ENCODE measurements around the gene L2HGDH.

The L2HGDH gene

DNA sequence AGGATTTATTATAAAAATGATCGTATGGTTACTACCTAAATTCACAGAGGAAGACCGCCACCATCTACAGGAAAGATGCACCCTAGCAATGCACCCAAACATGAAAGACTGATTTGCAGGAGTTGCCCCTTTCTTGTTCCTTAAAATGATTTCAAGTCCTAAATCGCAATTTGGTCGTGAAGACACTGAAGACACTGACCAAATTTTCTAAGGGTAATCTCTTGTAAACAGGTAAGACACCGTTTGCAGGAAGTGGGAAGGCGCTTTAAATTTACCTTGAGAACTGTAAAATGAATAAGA is 81.7 kb downstream of the L2HGDH start:
- peak in 2 of 51 donors; percentile 32 to 72 for DNase-seq

DNA sequence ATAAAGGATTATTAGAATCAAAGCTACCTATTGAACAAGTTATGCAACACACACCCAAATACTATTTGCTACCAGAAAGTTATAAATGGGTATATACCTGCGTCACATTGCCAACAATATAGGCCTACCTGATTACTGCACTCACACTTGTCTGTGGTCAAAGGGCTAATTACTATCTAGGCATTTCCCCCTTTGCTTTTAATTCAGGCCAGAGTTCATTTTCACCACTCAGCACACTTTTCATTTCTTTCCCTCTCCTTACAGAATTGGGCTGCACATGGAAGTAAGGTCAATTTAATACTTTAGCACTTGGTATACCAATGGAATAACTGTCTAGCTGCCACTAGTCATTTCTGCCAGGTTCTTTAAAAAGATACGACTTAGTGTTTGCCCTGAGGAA is 82.3 kb downstream of the L2HGDH start:
- peak in 1 of 51 donors; percentile 11 for DNase-seq

DNA sequence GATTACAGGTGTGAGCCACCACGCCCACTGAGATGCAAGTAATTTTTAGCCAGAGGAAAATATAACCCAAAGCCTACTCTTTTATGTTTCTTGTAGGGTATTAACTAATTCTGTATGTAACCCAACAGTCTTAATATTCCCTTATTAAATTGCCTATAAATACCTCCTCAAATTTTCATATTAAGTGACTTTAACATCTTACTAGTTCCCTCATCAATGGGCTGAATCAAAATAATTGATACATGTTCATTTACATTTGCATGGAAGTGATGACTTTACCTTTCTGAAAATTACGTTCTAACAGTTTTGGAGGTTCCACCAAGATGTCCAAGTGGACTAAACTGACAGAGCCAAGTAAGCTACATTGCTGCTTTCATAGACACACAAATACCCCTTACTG is 83.7 kb downstream of the L2HGDH start:
- DNase-seq, result no peak

DNA sequence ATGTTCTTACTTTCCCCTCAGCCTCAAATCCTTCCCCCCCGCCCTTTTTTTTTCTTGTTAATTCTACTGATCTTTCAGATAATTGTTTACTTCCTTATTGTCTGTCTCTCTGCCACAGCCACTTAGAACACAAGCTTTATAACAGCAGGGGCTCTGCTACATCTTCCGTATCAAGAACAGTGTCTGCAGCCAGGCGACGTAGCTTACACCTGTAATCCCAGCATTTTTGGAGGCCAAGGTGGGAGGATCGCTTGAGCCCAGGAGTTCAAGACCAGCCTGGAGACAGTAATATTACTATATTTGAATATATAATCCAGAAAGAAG is 86.1 kb downstream of the L2HGDH start:
- no peak for DNase-seq

DNA sequence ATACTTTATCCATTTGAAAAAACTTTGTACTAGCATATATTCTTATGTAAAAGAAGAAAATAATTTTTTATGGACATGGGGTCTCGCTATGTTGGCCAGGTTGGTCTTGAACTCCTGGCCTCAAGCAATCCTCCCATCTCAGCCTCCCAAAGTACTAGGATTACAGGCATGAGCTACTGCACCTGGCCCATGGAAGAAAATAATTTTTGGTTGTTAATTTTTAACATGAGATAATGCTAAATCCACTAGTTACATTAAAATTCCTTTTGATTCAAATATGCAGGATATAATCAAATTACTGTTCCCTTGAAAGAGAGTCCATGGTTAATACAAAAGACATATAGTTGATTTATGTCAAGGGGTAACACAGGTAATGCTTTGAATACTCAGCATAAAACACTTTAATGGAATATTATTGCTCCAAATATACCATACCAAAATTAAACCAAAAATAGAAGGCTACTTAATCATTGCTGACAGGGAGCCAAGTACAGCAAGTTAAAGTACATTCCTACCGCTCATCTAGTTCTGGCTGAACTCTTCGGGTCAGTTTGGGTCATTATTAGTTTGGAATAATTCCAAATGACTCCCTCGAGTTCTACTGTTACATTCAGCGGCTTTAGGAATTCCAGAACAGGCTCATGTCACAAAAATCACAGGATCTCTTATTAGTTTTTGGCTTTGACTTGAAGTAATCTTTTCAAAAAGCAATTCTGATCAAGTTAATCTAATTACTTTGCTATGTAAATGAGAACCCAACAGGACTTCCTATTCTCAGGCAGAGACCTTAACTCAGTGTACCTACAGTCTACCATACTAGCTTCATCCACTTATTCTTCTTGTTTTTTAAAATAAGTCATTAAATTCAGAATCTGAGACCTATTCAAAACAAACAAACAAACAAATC is 86.7 kb downstream of the L2HGDH start:
- DNase-seq, result peak in 1 of 51 donors; percentile 30

DNA sequence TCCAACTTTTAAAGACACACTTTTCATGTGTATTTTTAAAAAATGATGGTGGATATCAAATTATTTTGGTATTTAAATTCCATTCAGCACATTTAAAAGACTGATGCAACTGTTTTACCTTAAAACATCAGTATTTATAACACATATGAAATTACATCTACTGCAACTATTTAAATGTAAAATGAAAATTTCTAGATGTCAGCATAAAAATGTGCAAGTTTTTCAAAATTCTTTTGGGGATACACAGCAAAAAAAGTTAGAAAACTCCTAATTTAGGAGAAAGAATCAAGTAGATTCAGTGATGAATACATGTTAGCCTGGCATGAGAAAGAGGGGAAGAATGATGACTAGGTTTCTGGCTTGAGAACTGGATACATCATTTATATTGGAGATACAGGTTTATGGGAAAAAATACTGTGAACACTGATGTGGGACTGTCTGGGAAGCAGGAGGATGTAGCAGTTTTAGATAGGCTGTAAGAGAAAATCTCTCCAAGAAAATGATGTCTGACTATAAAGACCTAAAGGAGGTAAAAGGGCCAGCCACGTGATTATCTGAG is 89.9 kb downstream of the L2HGDH start:
- DNase-seq, result no peak

DNA sequence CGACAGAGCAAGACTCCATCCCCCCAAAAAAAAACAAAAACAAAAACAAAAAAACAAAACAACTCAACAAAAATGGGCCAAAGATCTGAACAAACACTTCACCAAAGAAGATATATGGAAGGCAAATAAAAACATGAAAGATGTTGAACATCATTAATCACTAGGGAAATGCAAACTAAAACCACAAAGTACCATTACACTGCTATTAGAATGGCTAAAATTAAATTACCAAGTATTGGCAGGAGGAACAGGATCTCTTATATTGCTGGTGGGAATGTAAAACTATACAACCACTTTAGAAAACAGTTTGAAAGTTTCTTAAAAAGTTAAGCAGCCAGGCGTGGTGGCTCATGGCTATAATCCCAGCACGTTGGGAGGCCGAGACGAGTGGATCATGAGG is 93.5 kb downstream of the L2HGDH start:
- no peak for DNase-seq

DNA sequence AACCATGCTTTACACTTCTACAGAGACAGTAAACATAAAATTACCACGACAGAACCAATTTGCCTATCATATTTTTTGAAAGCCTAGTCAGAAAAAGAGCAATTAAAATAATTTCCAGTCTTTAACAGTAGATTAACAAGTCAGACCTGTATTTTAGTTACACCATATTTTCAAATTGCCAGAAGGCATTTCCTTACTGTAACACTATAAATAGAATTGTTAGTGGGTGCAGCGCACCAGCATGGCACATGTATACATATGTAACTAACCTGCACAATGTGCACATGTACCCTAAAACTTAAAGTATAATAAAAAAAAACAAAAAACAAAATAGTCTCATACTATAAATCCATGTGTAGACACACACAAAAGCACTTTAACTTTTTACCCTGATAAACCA is 96.6 kb downstream of the L2HGDH start:
- no peak for DNase-seq

DNA sequence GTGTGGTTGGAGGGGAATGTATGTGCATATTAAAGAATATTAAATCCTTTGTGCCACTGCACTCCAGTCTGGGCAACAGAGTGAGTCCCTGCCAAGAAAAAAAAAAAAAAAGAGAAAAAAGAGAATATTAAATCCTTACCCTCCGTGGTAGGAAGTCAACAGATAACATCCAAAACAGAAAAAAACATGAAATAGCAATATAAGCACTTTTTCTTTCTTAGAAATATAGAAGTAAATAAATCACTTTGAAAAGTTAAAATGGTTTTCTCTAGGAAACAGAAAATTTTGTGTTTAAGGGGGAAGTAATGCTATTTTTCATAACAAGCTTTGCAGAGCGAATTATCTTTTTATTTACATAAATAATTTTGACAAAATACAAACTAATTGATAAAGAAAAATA is 98.2 kb downstream of the L2HGDH start:
- DNase-seq, result no peak

DNA sequence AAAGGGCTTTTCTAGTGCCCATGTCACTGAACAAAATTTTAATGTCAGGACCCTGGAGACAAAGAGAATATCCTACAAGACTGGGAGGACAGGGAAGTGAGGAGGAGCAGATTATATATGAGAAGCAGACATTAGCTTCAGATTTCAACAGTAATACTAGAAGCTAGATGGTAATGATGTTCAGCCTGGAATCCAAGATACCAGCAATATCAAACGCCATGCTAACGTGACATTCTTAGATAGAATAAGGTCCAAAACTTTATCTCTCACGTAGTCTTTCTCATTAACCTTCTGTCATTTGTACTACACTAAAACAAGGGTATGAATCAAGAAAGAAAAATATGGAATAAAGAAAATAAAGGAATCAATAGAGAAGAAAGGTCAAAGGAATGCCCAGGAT is 99.3 kb downstream of the L2HGDH start:
- DNase-seq, result no peak

DNA sequence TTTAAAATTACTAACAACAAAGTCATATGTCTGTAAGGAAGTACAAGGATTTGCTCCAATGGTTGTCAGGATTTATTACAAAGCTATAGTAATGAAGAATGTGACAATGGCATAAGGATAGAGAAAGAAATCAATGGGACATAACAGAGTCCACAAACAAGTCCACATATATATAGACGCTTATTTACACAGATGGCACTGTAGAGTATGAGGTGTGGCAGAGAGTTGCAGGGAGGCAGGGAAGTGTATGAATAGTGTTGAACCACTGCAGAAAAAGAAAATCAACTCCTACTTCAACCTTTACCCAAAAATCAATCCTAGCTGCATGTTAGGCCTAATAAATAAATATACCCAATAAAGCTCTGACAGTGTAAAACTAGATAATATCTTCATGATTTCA is 102.0 kb downstream of the L2HGDH start:
- DNase-seq, result no peak

DNA sequence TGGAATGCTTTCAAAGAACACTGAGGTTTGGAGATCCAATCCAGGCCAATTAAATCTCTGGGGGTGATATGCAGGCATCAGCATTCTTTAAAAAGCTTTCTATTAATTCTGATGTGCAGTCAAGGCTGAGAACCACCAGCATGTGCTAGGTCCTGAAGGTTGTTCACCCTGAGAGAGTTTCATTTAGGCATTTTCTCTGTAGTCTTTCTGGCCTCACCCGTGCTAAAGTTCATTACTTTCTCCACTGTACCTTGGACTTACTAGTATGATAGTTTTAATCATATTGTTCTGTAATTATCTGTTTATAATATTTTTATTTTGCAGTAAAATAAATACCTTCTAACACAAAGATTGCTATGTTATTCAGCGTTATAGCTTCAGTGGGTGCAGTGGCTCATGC is 113.5 kb downstream of the L2HGDH start:
- DNase-seq, result no peak

DNA sequence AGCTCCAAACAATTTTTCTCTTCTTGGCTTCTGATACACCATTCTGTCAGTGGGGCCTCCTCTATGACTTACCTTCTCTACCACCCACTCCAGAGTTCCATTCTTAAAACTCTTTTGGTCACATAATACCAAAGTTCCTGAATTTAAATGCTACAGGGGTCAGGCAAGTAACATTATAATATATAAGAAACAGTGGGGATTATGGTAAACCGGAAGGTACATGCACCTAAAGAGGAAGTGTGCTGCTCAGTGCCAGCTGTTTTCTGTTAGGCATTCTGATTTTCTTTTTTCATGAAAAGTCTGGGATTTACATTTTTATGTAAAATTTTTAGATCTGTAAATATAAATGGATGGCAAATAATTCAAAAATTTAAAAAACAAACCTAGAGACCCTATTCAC is 120.5 kb downstream of the L2HGDH start:
- DNase-seq, result no peak
